Effector CD8-positive, alpha-beta T cell (primary cell): ENCODE measurements around the gene RNU6-9.

Experiments
- DNase-seq: peaks from one replicate; lab custom pipeline; 2025; lab: John Stamatoyannopoulos, UW

RNU6-9 gene

GRCh38 chr19:898663-899062 lies 5.4 kb downstream of the RNU6-9 start:
- DNase-seq = peak; percentile 42

GRCh38 chr19:899336-900042 lies 6.2 kb downstream of the RNU6-9 start:
- DNase-seq = no peak

GRCh38 chr19:900043-900301 lies 6.7 kb downstream of the RNU6-9 start:
- no peak for DNase-seq

- peak; percentile 16 for DNase-seq
Observed at GRCh38 chr19:900302-901111, 7.2 kb downstream of the RNU6-9 start.

DNA sequence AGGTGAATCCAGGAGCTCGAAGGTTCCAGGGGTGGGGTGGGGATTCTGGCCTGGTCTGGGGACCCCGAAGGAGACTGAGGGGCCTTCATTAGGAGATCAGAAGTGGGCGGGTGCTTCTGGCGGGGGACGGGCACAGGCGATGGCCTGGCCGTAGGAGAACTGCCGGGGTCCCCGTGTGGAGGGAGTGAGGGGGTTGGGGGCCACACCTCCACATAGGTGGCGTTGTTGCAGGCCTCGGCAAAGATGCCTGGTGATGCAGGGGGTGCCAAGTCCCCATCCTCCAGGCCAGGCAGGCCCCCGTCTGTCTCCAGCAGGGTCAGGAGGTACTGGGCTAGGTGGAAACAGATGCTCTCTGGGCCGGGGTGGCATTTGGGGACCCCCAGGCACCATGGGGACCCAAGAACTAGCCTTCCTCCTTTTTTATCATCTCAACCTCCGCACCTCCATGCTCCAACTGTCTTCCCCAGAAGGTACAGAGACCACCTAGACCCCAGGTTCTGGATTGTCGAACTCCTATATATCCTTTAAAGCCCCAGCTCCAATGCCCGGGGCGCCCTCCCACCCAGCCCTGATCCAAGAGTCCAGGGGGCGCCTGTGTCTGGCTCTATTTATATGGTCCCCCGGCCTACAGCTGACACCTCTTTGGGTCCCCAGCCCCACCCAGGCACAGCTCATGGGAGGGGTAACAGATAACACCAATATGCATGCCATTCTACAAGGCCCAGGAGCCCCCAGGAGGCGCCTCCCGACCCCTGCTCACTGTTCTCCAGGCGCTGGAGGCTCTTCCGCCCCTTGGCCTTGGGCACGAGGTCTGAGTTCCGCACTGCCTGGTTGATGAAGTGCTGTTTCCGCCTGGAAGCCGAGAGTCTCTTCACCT lies 8.2 kb downstream of the RNU6-9 start:
- DNase-seq = no peak

DNA sequence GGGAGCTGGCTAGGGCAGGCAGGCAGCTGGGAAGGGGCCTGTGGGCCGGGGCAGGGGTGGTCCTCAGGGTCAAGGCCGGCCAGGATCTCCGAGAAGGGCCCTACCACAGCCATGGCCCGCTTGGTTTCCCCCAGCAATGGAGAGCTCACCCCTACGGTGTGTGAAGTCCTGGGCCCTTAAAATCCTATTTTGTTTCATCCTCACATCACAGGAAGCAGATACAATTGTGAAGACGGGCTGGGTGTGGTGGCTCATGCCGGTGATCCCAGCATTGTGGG lies 8.7 kb downstream of the RNU6-9 start:
- no peak for DNase-seq

DNA sequence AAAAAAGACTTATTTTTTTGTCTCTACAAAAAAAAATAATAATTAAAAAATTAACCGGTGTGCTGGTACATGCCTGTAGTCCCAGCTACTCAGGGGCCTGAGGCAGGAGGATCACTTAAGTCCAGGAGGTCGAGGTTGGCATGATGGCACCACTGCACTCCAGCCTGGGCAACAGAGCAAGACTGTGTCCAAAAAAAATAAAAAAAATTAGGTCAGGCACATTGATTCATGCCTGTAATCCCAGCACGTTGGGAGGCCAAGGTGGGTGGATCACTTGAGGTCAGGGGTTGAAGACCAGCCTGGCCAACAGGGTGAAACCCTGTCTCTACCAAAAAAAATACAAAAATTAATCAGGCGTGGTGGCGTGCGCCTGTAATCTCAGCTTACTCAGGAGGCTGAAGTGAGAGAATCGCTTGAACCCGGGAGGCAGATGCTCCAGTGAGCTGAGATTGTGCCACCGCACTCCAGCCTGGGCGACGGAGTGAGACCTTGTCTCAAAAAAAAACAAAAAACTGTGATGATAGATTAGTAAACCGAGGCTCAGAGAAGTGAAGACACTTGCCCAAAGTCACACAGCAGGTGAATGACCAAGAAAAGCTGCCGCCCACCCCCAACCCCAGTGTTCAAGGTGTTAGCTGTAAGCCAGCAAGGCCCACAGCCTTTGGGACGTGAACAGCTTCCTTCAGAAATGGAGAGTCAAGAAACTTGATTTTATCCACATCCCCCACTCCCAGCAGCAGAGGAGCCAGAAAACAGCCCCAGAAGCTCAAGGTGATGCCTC lies 9.4 kb downstream of the RNU6-9 start:
- no peak for DNase-seq

DNA sequence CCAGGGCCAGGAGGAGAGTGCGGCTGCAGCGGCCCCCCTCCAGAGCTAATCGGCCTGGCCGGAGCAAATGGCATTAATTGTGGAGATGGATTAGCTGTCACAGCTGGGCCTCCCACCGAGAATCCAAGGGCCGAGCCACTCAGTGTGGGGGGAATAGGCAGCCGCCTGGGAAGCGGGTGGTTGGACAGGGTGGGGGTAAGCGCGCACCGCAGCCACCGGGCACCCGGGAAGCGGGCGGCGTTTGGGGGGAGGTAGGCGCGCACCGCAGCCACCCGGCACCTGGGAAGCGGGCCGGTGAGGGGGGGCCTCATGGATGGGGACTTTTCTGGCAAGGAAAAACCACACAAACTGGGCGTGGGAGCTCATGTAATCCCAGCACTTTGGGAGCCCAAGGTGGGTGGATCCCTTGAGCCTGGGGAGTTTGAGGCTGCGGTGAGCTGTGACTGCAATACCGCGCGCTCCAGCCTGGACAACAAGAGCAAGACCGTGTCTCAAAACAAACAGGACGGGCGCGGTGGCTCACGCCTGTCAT lies 10.0 kb downstream of the RNU6-9 start:
- no peak for DNase-seq

DNA sequence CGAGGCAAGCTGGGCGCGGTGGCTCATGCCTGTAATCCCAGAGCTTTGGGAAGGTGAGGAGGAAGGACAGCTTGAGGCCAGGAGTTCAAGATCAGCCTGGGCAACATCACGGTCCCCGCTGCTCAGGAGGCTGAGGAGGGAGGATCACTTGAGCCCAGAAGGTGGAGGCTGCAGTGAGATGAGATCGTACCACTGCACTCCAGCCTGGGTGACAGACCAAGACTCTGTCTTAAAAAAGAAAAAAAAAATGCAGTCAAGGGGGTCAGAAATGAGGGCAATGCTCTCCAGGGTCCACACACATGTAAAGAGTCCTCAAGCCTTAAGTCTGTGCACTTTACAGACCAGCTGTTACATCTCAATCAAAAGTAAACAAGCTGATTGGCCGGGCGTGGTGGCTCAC lies 11.3 kb downstream of the RNU6-9 start:
- DNase-seq = no peak

DNA sequence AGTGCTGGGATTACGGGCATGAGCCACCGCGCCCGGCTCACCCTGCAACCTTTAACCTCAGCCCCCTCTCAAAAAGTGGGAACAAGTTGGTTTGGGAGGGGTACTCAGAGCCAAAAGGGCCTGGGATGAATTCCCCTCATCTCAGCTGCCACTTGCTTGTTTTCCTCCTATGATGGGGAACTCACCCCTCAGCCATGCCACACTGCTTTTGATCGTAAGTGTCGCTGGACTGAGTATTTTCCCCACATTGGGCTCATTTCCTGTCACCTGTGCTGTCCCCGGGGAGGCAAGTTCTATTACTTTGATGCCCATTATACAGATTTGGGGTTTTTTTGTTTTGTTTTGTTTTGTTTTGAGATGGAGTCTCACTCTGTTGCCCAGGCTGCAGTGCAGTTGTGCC lies 13.2 kb downstream of the RNU6-9 start:
- DNase-seq = no peak

GRCh38 chr19:907183-907853 lies 14.0 kb downstream of the RNU6-9 start:
- peak; percentile 13 for DNase-seq

GRCh38 chr19:911197-912033 lies 18.1 kb downstream of the RNU6-9 start:
- peak; percentile 16 for DNase-seq

DNA sequence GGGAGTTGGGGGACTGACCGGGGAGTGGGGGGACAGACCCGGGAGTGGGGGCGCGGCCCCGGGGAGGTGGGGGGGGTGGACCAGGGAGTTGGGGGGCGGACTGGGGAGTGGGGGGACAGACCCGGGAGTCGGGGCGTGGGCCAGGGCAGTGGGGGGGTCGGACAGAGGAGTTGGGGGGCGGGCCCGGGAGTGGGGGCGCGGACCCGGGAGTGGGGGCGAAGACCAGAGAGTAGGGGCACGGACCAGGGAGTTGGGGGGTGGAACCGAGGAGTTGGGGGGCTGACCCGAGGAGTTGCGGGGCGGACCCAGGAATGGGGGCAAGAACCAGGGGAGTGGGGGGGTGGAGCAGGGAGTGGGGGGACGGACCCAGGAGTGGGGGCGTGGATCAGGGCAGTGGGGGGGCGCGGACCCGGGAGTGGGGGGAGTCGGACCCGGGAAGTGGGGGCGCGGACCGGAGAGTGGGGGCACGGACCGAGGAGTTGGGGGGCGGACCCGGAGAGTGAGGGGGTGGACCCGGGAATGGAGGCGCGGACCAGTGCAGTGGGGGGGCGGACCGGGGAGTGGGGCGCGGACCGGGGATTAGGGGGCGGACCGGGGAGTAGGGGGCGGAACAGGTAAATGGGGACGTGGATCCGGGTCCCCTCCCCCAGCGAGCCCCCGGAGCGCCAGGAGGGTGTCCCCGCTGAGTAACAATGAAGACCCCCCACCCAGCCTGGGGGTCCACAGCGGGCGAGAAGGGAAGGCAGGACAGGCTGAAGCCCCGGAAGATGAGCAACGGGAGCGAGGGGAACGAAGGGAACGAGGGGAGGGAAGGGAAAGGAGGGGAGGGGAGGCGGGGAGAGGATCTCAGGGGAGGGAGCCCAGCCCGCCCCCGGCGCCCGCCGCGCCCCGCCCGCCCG lies 19.1 kb downstream of the RNU6-9 start:
- DNase-seq = peak; percentile 41

DNA sequence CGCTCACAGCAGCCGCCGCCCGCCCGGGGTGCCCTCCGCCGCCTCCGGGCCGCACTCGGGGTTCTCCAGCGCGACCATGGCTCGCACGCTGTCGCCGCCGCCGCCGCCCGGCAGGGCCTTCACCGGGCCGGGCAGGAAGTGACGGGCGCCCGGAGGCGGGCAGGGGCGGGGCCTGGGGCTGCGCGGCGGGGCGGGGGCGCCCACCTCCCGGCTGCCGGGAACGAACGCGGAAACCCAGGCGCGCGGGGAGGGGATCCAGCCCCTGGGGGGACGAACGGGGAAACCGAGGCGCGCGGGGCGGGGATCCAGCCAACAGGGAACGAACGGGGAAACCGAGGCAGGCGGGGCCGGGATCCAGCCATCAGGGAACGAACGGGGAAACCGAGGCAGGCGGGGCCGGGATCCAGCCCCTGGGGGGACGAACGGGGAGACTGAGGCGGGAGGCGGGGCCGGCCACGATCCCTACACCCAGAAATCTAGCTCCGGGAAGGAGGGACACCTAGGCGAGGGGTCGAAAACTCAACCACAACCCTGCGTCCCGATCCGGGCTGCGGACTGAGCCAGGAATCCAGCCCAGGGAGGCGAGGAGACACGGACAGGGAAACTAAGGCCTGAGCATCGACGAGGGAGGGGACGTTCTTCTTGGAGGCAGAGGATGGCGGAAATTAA lies 19.9 kb downstream of the RNU6-9 start, which contains the start of gene R3HDM4:
Gene R3HDM4, minus strand, starts transcription at position 140 of the 669 bp plus-strand sequence. Its CDS starts 62 bp downstream, at position 78.
- peak; percentile 69 for DNase-seq

GRCh38 chr19:916645-917322 lies 23.5 kb downstream of the RNU6-9 start:
- DNase-seq = no peak

DNA sequence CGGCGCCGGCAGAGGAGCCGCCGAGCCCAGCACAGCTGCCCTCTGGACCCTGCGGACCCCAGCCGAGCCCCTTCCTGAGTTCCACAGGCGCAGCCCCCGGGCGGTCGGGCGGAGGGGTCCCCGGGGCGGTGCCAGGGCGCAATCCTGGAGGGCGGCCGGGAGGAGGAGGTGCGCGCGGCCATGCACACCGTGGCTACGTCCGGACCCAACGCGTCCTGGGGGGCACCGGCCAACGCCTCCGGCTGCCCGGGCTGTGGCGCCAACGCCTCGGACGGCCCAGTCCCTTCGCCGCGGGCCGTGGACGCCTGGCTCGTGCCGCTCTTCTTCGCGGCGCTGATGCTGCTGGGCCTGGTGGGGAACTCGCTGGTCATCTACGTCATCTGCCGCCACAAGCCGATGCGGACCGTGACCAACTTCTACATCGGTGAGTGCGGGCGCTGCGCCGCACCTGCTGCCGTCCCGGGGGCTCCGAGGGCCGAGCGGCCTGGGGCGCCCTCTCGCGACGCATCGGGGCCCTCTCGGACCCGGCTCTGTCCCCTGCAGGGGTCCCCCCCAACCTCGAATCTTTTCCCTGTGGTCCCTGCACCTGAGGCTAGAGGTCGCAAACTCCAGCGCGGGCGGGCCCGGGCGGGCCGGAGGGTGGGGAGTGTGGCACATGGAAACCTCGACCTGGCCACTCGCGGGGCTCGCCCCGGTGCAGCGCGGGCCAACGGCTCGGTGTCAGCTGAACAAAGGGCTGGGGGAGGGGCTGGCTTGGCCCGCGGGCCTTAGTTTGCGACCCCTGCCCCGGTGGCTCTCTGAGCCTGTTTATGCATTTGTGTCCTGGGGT lies 24.3 kb downstream of the RNU6-9 start, which contains the start of gene KISS1R:
Gene KISS1R, plus strand, starts transcription at position 11 of the 829 bp plus-strand sequence. Its CDS starts 170 bp downstream, at position 181.
- DNase-seq = peak; percentile 11

DNA sequence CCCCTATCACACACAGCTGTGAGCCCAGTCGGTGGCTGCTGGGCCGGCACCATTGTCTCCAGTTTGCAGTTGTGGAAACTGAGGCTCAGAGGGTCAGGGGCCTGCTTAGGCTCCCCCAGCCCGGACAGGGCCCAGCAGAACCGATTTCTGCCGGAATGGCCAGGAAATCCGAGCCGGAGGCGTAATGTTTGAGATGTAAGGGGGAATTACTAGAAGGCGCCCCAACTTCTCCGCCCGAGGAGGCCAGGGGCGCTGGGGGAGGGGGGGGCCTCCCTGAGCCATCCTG lies 24.8 kb downstream of the RNU6-9 start:
- DNase-seq = no peak
